Large intestine (tissue), 3 donors: ENCODE results near the gene ATP8A1. TPM values are rescaled to one million over a fixed set of nuclear protein-coding genes. Genes with fewer than 3 reads are reported as not detected.

Experiments used
- DNase-seq, 2 donors: peaks; one replicate each; pipeline versions ENCODE4 v3.0.0 to v3.0.0-alpha.2; 2013
- H3K27ac ChIP-seq: one replicate; pipeline ENCODE4 v1.5.1; 2013; ENCODE audit warnings: low read length
- H3K27me3 ChIP-seq: 2 replicates; pipeline ENCODE4 v1.6.1; 2013; ENCODE audit warnings: low read length; ENCODE audit not compliant: control insufficient read depth, insufficient read depth
- H3K36me3 ChIP-seq: 2 replicates; pipeline ENCODE4 v1.6.1; 2013; ENCODE audit warnings: low read length; ENCODE audit not compliant: control insufficient read depth, insufficient read depth
- H3K4me1 ChIP-seq: one replicate; pipeline ENCODE4 v1.6.1; 2013; ENCODE audit warnings: low read length; ENCODE audit not compliant: control insufficient read depth, insufficient read depth
- H3K4me3 ChIP-seq: one replicate; pipeline ENCODE4 v1.5.1; 2013; ENCODE audit warnings: low read length
- H3K9me3 ChIP-seq: one replicate; pipeline ENCODE4 v1.6.1; 2013; ENCODE audit warnings: mild to moderate bottlenecking, low read depth, low read length, moderate library complexity; ENCODE audit not compliant: control insufficient read depth
- WGBS: methylation state at CpG from one replicate; pipeline ENCODE4 v1.1.5; 2013; ENCODE audit warnings: low lambda C conversion rate; ENCODE audit not compliant: insufficient coverage; 5-methylcytosine and 5-hydroxymethylcytosine counted together
- polyA plus RNA-seq: library from polyadenylated mRNA; unstranded; fragments of 120-200 nt; gene quantifications from one replicate; pipeline ENCODE4 v1.2.1, GENCODE V29; 2013

Gene ATP8A1
- polyA plus RNA-seq, 1 donor, result 58.8 TPM

- H3K27me3 ChIP-seq, result peaks cover 2% of the 10 kb centered on the region
- no peaks in the 10 kb centered on the region for H3K36me3 ChIP-seq
- DNase-seq, result peak in 1 of 2 donors; percentile 23
- no peaks in the 10 kb centered on the region for H3K9me3 ChIP-seq
- WGBS, result no CpG with 5 or more reads among the region's 2 CpGs
- H3K4me1 ChIP-seq, result no peaks in the 10 kb centered on the region
- no peak overlapping the region for H3K4me3 ChIP-seq
- no peak overlapping the region for H3K27ac ChIP-seq
Observed at GRCh38 chr4:42673082-42673425, 16.1 kb upstream of the ATP8A1 start.

DNA sequence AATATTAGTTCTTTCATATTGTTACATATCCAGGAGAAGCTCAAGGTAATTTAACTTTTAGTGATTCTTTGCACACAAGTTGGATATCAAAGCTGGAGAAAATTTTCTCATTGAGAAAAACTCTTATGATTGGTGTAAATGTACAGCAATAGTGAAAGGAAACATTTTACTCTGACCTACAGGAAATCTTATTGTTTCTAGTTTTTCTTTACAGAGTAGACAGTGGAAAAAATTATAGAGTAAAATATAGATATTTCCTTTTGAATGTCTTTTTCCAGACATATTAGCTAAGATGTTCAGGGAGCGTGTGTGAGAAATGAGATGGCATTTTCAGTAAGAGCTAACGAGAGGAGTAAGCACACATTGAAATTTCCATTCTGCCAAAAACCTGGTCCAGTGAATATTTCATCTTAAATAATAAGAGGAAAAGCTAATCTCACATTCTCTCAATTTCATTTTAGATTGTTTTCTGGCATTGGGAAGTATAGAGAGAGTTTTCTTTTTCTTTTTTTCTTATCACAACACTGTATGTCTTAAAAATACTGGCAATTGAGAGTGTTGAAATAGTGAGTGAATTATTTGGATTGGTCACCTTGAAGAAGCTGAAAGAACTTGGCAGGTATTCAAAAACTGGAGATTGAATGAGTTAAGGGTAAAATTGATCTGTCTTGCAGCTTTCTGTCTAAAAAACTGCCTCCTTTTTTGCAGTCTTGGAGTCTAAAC, 15.6 kb upstream of the ATP8A1 start:
- Histone ChIP-seq H3K9me3 (no peaks in the 10 kb centered on the region), H3K4me3 (no peak overlapping the region), H3K27me3 (peaks cover 2% of the 10 kb centered on the region), H3K4me1 (no peaks in the 10 kb centered on the region), H3K36me3 (no peaks in the 10 kb centered on the region), H3K27ac (no peak overlapping the region)
- WGBS, result 100% methylated on average over 2 of the region's 2 CpGs
- no peak for DNase-seq

GRCh38 chr4:42671431-42672194, 14.7 kb upstream of the ATP8A1 start:
- H3K27ac ChIP-seq, result no peak overlapping the region
- 50% methylated on average over 1 of the region's 4 CpGs for WGBS
- no peak overlapping the region for H3K4me3 ChIP-seq
- H3K4me1 ChIP-seq, result no peaks in the 10 kb centered on the region
- no peaks in the 10 kb centered on the region for H3K36me3 ChIP-seq
- peak in 1 of 2 donors; percentile 6 for DNase-seq
- H3K9me3 ChIP-seq, result no peaks in the 10 kb centered on the region
- H3K27me3 ChIP-seq, result peaks cover 2% of the 10 kb centered on the region

- H3K4me3 ChIP-seq, result no peak overlapping the region
- no CpG with 5 or more reads among the region's 2 CpGs for WGBS
- DNase-seq, result no peak
- no peaks in the 10 kb centered on the region for H3K9me3 ChIP-seq
- H3K27ac ChIP-seq, result peak overlapping the region; percentile 87
- peaks cover 29% of the 10 kb centered on the region for H3K4me1 ChIP-seq
- no peaks in the 10 kb centered on the region for H3K27me3 ChIP-seq
- H3K36me3 ChIP-seq, result no peaks in the 10 kb centered on the region
Observed at GRCh38 chr4:42658261-42658660, 1.4 kb upstream of the ATP8A1 start.

GRCh38 chr4:42656679-42656943, 294 bp downstream of the ATP8A1 start:
- Histone ChIP-seq H3K9me3 (no peaks in the 10 kb centered on the region), H3K4me1 (peaks cover 29% of the 10 kb centered on the region), H3K36me3 (no peaks in the 10 kb centered on the region), H3K27me3 (no peaks in the 10 kb centered on the region), H3K27ac (peak overlapping the region; percentile 96), H3K4me3 (peak overlapping the region; percentile 93)
- WGBS, result no CpG with 5 or more reads among the region's 31 CpGs
- no peak for DNase-seq

DNA sequence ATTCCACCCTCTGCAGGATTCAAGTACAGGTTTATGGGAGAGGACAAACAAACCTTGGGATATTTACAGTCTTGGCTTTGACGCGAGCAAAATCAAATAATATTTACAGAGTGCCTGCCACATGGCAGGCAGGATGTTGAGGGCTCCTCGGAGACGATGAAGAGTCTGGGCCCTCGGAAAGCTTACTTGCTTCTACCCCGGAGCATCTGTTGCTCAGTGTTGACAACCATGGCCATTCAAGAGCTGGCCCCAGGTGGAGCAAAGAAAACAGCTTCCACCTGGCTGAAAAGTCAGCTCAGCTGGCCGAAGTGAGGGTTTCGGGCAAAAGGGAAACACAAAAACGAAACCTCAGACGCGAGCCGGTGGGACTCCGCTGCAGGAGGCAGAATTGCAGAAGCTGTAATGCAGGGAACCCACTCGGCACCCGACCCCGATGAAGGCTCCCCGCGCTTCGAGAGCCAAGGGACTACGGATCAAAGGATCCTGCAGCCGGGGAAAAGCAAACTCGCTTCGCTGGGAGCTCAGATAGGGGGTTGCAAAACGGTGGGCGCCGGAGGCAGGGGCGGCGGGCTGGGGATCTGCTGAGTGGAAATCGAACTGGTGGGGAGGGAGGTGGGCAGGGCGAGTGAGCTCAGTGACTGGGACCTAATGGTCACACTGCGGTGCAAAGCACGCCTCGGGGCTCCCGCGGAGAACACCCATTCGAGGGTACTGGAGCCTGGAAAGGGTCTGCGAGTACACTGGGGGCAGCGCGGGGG, 805 bp downstream of the ATP8A1 start:
- Histone ChIP-seq H3K9me3 (no peaks in the 10 kb centered on the region), H3K27me3 (no peaks in the 10 kb centered on the region), H3K4me3 (peak overlapping the region; percentile 93), H3K4me1 (peaks cover 29% of the 10 kb centered on the region), H3K36me3 (no peaks in the 10 kb centered on the region), H3K27ac (peak overlapping the region; percentile 96)
- peak in 1 of 2 donors; percentile 74 for DNase-seq
- no CpG with 5 or more reads among the region's 39 CpGs for WGBS

- no CpG with 5 or more reads among the region's 1 CpG for WGBS
- DNase-seq, result no peak
- Histone ChIP-seq H3K27ac (peak overlapping the region; percentile 96), H3K9me3 (no peaks in the 10 kb centered on the region), H3K27me3 (no peaks in the 10 kb centered on the region), H3K4me1 (peaks cover 29% of the 10 kb centered on the region), H3K4me3 (peak overlapping the region; percentile 93), H3K36me3 (no peaks in the 10 kb centered on the region)
Observed at GRCh38 chr4:42655269-42655637, 1.7 kb downstream of the ATP8A1 start.

- DNase-seq, result peak in 1 of 2 donors; percentile 66
- peak overlapping the region; percentile 93 for H3K4me3 ChIP-seq
- WGBS, result no CpG with 5 or more reads among the region's 2 CpGs
Observed at GRCh38 chr4:42654631-42655268, 2.2 kb downstream of the ATP8A1 start.

DNA sequence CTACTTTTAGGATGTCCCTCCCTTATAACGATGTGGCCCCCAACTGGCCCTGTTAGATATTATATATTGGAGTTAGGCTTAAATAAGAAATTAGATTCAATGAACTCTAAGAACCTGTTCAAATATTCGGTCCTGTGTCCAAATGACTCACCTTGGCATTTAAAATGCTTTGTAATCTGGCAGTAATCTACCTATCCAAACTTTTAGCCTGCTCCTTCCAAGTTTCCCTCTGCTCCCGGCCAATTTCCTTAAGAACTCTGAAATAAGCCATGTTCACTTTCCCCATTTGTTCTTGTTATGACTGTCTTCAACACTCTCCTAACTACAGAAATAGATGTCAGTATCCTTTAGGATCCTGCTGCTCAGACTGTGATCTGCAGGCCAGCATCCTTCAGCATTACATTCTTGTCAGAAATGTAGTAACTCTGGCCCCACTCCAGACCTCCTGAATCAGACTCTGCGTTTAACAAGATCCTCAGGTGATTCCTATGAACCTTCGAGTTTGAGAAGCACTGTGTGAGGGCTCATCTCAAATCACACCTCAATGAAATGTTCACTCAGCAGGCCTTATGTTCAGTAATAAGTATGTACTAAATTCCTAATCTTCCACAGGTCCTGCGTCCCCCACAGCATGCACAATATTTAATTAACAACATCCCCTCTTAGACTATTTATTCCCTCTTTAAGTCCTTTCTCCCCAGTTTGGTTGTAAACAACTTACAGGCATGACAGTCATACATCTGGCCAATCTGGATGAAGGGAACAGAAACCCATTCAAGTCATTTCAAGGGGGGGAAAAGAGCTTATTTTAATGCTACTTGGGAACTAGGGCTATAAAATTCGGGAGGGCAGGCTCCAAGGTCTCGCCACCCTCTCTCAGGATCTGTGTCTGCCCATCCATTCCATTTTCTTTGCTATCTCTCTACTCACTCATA, 3.0 kb downstream of the ATP8A1 start:
- no peaks in the 10 kb centered on the region for H3K27me3 ChIP-seq
- H3K27ac ChIP-seq, result peak overlapping the region; percentile 96
- no peaks in the 10 kb centered on the region for H3K9me3 ChIP-seq
- H3K36me3 ChIP-seq, result no peaks in the 10 kb centered on the region
- no peak overlapping the region for H3K4me3 ChIP-seq
- peak in 1 of 2 donors; percentile 14 for DNase-seq
- 89% methylated on average over 3 of the region's 8 CpGs for WGBS
- H3K4me1 ChIP-seq, result peaks cover 26% of the 10 kb centered on the region

More at GRCh38 chr4:42654631-42655268, 2.2 kb downstream of the ATP8A1 start:
- no peaks in the 10 kb centered on the region for H3K27me3 ChIP-seq
- H3K27ac ChIP-seq, result peak overlapping the region; percentile 96
- H3K9me3 ChIP-seq, result no peaks in the 10 kb centered on the region
- peaks cover 29% of the 10 kb centered on the region for H3K4me1 ChIP-seq
- no peaks in the 10 kb centered on the region for H3K36me3 ChIP-seq
